HepG2 (cell line): ENCODE measurements around the gene ZNF770. TPM values are rescaled to one million over a fixed set of nuclear protein-coding genes. Genes with fewer than 3 reads are reported as not detected.

Source experiments
- ETV5 ChIP-seq: IDR thresholded peaks from 2 replicates; pipeline ENCODE4 v1.6.1; 2018; ENCODE audit warnings: missing biosample characterization, missing genetic modification reagents, inconsistent platforms, borderline replicate concordance
- MAF1 ChIP-seq: sonication (generic); formaldehyde crosslinking; IDR thresholded peaks from 2 replicates; pipeline ENCODE4 v1.5.0; 2020; ENCODE audit warnings: missing genetic modification reagents, borderline replicate concordance
- SP4 ChIP-seq: sonication (generic); formaldehyde crosslinking; IDR thresholded peaks from 2 replicates; pipeline ENCODE4 v1.8.1; 2023; ENCODE audit warnings: mild to moderate bottlenecking, missing genetic modification reagents
- TBP ChIP-seq: sonication (generic); formaldehyde crosslinking; IDR thresholded peaks from 2 replicates; pipeline ENCODE4 v1.5.0; 2020; ENCODE audit warnings: missing genetic modification reagents
- ZNF891 ChIP-seq: sonication (generic); formaldehyde crosslinking; IDR thresholded peaks from 2 replicates; pipeline ENCODE4 v1.5.0; 2020; ENCODE audit warnings: mild to moderate bottlenecking, missing genetic modification reagents
- polyA plus RNA-seq, 8 experiments: library from polyadenylated mRNA; depleted of rRNA in 3 of 8; stranded (reverse) in 7 of 8; unstranded in 1 of 8; fragments of >200 nt; fragmentation: Illumina TruSeq in 4 of 8; extraction: Trizol in 4 of 8; gene quantifications; 2 replicates each; pipeline versions ENCODE4 v1.2.1 to v1.2.3, GENCODE V29; 2011 to 2016; ENCODE audit warnings: low read depth in 4 of 8, missing spikeins in 1 of 8, mixed read lengths in 1 of 8; ENCODE audit not compliant: insufficient read depth in 1 of 8
- total RNA-seq, 5 experiments: library from RNA; depleted of rRNA; stranded (reverse); fragments of >200 nt; fragmentation: Illumina TruSeq; extraction: Trizol; gene quantifications; 2 replicates each; pipeline ENCODE4 v1.2.3, GENCODE V29; 2016; ENCODE audit warnings: low read depth in 1 of 5
- TF ChIP-seq, protein P1 (sequence below): sonication (generic); formaldehyde crosslinking; IDR thresholded peaks from 2 replicates; pipeline ENCODE4 v1.5.0; 2020; ENCODE audit warnings: mild to moderate bottlenecking, missing genetic modification reagents, borderline replicate concordance
- TF ChIP-seq, protein P2 (sequence below): sonication (generic); formaldehyde crosslinking; IDR thresholded peaks from 2 replicates; pipeline ENCODE4 v1.8.1; 2023; ENCODE audit warnings: mild to moderate bottlenecking, missing genetic modification reagents
- TF ChIP-seq, protein P3 (sequence below): sonication (generic); formaldehyde crosslinking; IDR thresholded peaks from 2 replicates; pipeline ENCODE4 v1.8.0; 2022; ENCODE audit warnings: mild to moderate bottlenecking, missing genetic modification reagents, moderate library complexity
- TF ChIP-seq, protein P4 (sequence below): sonication (generic); formaldehyde crosslinking; IDR thresholded peaks from 2 replicates; pipeline ENCODE4 v1.5.1; 2020; ENCODE audit warnings: mild to moderate bottlenecking, missing genetic modification reagents
- TF ChIP-seq, protein P5 (sequence below): sonication (generic); formaldehyde crosslinking; IDR thresholded peaks from 2 replicates; pipeline ENCODE4 v1.4.0; 2020; ENCODE audit warnings: missing genetic modification reagents, borderline replicate concordance

ZNF770 gene
- total and polyA plus RNA-seq, 2 of the 13 experiments (the other 11 are each of a cell fraction or from before 2014, with no cell fraction given) = 15.5 to 33.1 TPM

DNA sequence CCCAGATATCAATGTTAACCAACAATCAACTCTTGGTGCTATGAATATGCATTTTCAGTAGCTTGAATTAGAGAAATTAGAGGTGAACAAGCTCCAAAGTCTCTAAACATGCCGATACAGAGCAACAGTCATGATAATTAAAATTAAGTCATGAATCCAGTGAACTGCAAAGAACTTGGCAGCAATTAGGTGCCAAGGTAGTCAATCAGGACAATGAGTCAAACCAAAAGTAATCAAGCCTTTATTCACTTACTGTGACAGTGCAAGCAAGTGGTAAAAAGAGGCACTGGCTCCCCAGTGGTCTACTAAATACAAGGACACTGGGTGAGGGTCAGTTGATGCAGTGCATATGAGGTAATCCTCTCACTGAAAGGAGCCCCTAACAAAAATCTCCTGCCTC is 1.8 kb downstream of the ZNF770 start (continued):
- TF ChIP-seq SP4 (CRISPR knock-in tag) = no peak
- TF ChIP-seq, protein P1, sequence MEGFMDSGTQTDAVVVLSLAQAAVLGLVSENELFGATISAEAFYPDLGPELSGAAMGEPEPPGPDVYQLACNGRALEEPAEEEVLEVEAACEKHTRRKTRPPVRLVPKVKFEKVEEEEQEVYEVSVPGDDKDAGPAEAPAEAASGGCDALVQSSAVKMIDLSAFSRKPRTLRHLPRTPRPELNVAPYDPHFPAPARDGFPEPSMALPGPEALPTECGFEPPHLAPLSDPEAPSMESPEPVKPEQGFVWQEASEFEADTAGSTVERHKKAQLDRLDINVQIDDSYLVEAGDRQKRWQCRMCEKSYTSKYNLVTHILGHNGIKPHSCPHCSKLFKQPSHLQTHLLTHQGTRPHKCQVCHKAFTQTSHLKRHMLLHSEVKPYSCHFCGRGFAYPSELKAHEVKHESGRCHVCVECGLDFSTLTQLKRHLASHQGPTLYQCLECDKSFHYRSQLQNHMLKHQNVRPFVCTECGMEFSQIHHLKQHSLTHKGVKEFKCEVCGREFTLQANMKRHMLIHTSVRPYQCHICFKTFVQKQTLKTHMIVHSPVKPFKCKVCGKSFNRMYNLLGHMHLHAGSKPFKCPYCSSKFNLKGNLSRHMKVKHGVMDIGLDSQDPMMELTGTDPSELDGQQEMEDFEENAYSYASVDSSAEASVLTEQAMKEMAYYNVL = no peak
- TF ChIP-seq TBP (CRISPR knock-in tag) = no peak
- TF ChIP-seq MAF1 (CRISPR knock-in tag) = no peak
- TF ChIP-seq ETV5 (CRISPR knock-in tag) = no peak
- TF ChIP-seq, protein P2, sequence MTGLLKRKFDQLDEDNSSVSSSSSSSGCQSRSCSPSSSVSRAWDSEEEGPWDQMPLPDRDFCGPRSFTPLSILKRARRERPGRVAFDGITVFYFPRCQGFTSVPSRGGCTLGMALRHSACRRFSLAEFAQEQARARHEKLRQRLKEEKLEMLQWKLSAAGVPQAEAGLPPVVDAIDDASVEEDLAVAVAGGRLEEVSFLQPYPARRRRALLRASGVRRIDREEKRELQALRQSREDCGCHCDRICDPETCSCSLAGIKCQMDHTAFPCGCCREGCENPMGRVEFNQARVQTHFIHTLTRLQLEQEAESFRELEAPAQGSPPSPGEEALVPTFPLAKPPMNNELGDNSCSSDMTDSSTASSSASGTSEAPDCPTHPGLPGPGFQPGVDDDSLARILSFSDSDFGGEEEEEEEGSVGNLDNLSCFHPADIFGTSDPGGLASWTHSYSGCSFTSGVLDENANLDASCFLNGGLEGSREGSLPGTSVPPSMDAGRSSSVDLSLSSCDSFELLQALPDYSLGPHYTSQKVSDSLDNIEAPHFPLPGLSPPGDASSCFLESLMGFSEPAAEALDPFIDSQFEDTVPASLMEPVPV (CRISPR knock-in tag) = no peak
- TF ChIP-seq, protein P3, sequence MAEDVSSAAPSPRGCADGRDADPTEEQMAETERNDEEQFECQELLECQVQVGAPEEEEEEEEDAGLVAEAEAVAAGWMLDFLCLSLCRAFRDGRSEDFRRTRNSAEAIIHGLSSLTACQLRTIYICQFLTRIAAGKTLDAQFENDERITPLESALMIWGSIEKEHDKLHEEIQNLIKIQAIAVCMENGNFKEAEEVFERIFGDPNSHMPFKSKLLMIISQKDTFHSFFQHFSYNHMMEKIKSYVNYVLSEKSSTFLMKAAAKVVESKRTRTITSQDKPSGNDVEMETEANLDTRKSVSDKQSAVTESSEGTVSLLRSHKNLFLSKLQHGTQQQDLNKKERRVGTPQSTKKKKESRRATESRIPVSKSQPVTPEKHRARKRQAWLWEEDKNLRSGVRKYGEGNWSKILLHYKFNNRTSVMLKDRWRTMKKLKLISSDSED (CRISPR knock-in tag) = no peak
- TF ChIP-seq, protein P4, sequence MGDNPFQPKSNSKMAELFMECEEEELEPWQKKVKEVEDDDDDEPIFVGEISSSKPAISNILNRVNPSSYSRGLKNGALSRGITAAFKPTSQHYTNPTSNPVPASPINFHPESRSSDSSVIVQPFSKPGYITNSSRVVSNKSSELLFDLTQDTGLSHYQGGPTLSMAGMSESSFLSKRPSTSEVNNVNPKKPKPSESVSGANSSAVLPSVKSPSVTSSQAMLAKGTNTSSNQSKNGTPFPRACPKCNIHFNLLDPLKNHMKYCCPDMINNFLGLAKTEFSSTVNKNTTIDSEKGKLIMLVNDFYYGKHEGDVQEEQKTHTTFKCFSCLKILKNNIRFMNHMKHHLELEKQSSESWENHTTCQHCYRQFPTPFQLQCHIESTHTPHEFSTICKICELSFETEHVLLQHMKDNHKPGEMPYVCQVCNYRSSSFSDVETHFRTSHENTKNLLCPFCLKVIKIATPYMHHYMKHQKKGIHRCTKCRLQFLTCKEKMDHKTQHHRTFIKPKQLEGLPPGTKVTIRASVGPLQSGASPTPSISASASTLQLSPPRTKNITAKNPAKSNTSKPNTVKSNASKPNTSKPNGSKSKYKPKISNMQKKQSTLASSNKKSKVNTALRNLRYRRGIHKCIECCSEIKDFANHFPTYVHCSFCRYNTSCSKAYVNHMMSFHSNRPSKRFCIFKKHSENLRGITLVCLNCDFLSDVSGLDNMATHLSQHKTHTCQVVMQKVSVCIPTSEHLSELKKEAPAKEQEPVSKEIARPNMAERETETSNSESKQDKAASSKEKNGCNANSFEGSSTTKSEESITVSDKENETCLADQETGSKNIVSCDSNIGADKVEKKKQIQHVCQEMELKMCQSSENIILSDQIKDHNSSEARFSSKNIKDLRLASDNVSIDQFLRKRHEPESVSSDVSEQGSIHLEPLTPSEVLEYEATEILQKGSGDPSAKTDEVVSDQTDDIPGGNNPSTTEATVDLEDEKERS (CRISPR knock-in tag) = no peak
- TF ChIP-seq, protein P5, sequence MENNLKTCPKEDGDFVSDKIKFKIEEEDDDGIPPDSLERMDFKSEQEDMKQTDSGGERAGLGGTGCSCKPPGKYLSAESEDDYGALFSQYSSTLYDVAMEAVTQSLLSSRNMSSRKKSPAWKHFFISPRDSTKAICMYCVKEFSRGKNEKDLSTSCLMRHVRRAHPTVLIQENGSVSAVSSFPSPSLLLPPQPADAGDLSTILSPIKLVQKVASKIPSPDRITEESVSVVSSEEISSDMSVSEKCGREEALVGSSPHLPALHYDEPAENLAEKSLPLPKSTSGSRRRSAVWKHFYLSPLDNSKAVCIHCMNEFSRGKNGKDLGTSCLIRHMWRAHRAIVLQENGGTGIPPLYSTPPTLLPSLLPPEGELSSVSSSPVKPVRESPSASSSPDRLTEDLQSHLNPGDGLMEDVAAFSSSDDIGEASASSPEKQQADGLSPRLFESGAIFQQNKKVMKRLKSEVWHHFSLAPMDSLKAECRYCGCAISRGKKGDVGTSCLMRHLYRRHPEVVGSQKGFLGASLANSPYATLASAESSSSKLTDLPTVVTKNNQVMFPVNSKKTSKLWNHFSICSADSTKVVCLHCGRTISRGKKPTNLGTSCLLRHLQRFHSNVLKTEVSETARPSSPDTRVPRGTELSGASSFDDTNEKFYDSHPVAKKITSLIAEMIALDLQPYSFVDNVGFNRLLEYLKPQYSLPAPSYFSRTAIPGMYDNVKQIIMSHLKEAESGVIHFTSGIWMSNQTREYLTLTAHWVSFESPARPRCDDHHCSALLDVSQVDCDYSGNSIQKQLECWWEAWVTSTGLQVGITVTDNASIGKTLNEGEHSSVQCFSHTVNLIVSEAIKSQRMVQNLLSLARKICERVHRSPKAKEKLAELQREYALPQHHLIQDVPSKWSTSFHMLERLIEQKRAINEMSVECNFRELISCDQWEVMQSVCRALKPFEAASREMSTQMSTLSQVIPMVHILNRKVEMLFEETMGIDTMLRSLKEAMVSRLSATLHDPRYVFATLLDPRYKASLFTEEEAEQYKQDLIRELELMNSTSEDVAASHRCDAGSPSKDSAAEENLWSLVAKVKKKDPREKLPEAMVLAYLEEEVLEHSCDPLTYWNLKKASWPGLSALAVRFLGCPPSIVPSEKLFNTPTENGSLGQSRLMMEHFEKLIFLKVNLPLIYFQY (CRISPR knock-in tag) = no peak
- no peak for TF ChIP-seq ZNF891 (CRISPR knock-in tag)
